ENCODE measurements around the gene SUN3. TPM values are rescaled to one million over a fixed set of nuclear protein-coding genes. Genes with fewer than 3 reads are reported as not detected.

The SUN3 gene
- total RNA-seq, 1 experiment from 2014 or later = not detected

GRCh38 chr7:47962262-47962661 is 66.6 kb downstream of the SUN3 start:
- Mint-ChIP-seq H3K27ac (no peak overlapping the region), H3K4me1 (no peaks in the 10 kb centered on the region), H3K9me3 (peaks cover 21% of the 10 kb centered on the region), H3K4me3 (no peak overlapping the region), H3K36me3 (peaks cover 81% of the 10 kb centered on the region), H3K27me3 (ENCODE audit: low read depth) (no peaks in the 10 kb centered on the region; the same call in 1 of the 2 replicates)
- POLR2A ChIA-PET = no interaction called here
- CTCF ChIA-PET = no interaction called here
- TF ChIP-seq KAT7 (CRISPR knock-in tag; IDR thresholded peaks at IDR 0.05; ENCODE audit: borderline replicate concordance) (no peak), USF1 (CRISPR knock-in tag; IDR thresholded peaks at IDR 0.05) (no peak), HMGXB4 (CRISPR knock-in tag; IDR thresholded peaks at IDR 0.05) (no peak), MYBL2 (CRISPR knock-in tag; IDR thresholded peaks at IDR 0.05) (no peak), AFF4 (CRISPR knock-in tag; IDR thresholded peaks at IDR 0.05; ENCODE audit: borderline replicate concordance) (no peak), FOXP4 (CRISPR knock-in tag; IDR thresholded peaks at IDR 0.05) (no peak), CREM (CRISPR knock-in tag; IDR thresholded peaks at IDR 0.05) (no peak), MAX (CRISPR knock-in tag; IDR thresholded peaks at IDR 0.05) (no peak), ARID4B (CRISPR knock-in tag; IDR thresholded peaks at IDR 0.05; ENCODE audit: borderline replicate concordance) (no peak)
- ATAC-seq (no peak), DNase-seq (ENCODE audit: low spot score) (no peak)

- Mint-ChIP-seq H3K4me3 (no peak overlapping the region), H3K4me1 (peaks cover 14% of the 10 kb centered on the region), H3K36me3 (peaks cover 54% of the 10 kb centered on the region), H3K27me3 (ENCODE audit: low read depth) (no peaks in the 10 kb centered on the region; the same call in 1 of the 2 replicates), H3K27ac (no peak overlapping the region), H3K9me3 (peaks cover 21% of the 10 kb centered on the region)
- no peak for TF ChIP-seq E2F1 (CRISPR knock-in tag; IDR thresholded peaks at IDR 0.05)
- TF ChIP-seq ZNF396 (CRISPR knock-in tag; IDR thresholded peaks at IDR 0.05; ENCODE audit: borderline replicate concordance) = no peak
- TF ChIP-seq CTCF (IDR thresholded peaks at IDR 0.05) = no peak
- TF ChIP-seq ZNF232 (CRISPR knock-in tag; IDR thresholded peaks at IDR 0.05) = no peak
- POLR2A ChIA-PET = no interaction called here
- DNase-seq (ENCODE audit: low spot score) = no peak
- no peak for ATAC-seq
- CTCF ChIA-PET = no interaction called here
These were observed 71.8 kb downstream of the SUN3 start for GRCh38 chr7:47957156-47957555.
